ENCODE results near the gene VMAC. TPM values are rescaled to one million over a fixed set of nuclear protein-coding genes. Genes with fewer than 3 reads are reported as not detected.
"Not testable (repeated sequence)": the region's sequence is repeated elsewhere in the genome, so short reads cannot be mapped to it uniquely, and the experiment has no call there.

Gene VMAC
- total RNA-seq, 1 donor from 2014 or later = 4.3 TPM

- Histone ChIP-seq H3K36me3 (ENCODE audit: control insufficient read depth, insufficient read depth, low read length) (no peaks in the 10 kb centered on the region), H3K4me3 (ENCODE audit: low read depth, low read length) (no peak overlapping the region), H3K27me3 (ENCODE audit: control insufficient read depth, insufficient read depth, low read length) (peaks cover 7% of the 10 kb centered on the region)
- TF ChIP-seq CTCF (IDR thresholded peaks at IDR 0.05; ENCODE audit: insufficient read depth, low read length, poor library complexity, severe bottlenecking) = peak; percentile 10
- DNase-seq (ENCODE audit: low read depth) = no peak
Measured at GRCh38 chr19:5864725-5865486, 39.8 kb upstream of the VMAC start.

GRCh38 chr19:5865772-5866171 is 38.9 kb upstream of the VMAC start:
- H3K36me3 ChIP-seq (ENCODE audit: control insufficient read depth, insufficient read depth, low read length) = no peaks in the 10 kb centered on the region
- DNase-seq (ENCODE audit: low read depth) = no peak
- TF ChIP-seq CTCF (IDR thresholded peaks at IDR 0.05; ENCODE audit: insufficient read depth, low read length, poor library complexity, severe bottlenecking) = no peak
- no peak overlapping the region for H3K4me3 ChIP-seq (ENCODE audit: low read depth, low read length)
- peaks cover 7% of the 10 kb centered on the region for H3K27me3 ChIP-seq (ENCODE audit: control insufficient read depth, insufficient read depth, low read length)

GRCh38 chr19:5867201-5868136 is 37.2 kb upstream of the VMAC start:
- no peak for DNase-seq (ENCODE audit: low read depth)
- TF ChIP-seq CTCF (IDR thresholded peaks at IDR 0.05; ENCODE audit: insufficient read depth, low read length, poor library complexity, severe bottlenecking) = no peak
- Histone ChIP-seq H3K36me3 (ENCODE audit: control insufficient read depth, insufficient read depth, low read length) (no peaks in the 10 kb centered on the region), H3K27me3 (ENCODE audit: control insufficient read depth, insufficient read depth, low read length) (peaks cover 7% of the 10 kb centered on the region), H3K4me3 (ENCODE audit: low read depth, low read length) (no peak overlapping the region)

- no peaks in the 10 kb centered on the region for H3K36me3 ChIP-seq (ENCODE audit: control insufficient read depth, insufficient read depth, low read length)
- no peak overlapping the region for H3K4me3 ChIP-seq (ENCODE audit: low read depth, low read length)
- peaks cover 2% of the 10 kb centered on the region for H3K27me3 ChIP-seq (ENCODE audit: control insufficient read depth, insufficient read depth, low read length)
- TF ChIP-seq CTCF (IDR thresholded peaks at IDR 0.05; ENCODE audit: insufficient read depth, low read length, poor library complexity, severe bottlenecking) = no peak
- DNase-seq (ENCODE audit: low read depth) = no peak
Measured at GRCh38 chr19:5870986-5871394, 33.7 kb upstream of the VMAC start.

- no peak overlapping the region for H3K4me3 ChIP-seq (ENCODE audit: low read depth, low read length)
- DNase-seq (ENCODE audit: low read depth) = no peak
- H3K27me3 ChIP-seq (ENCODE audit: control insufficient read depth, insufficient read depth, low read length) = no peaks in the 10 kb centered on the region
- TF ChIP-seq CTCF (IDR thresholded peaks at IDR 0.05; ENCODE audit: insufficient read depth, low read length, poor library complexity, severe bottlenecking) = no peak
- no peaks in the 10 kb centered on the region for H3K36me3 ChIP-seq (ENCODE audit: control insufficient read depth, insufficient read depth, low read length)
Measured at GRCh38 chr19:5873617-5874199, 31.0 kb upstream of the VMAC start.

- H3K27me3 ChIP-seq (ENCODE audit: control insufficient read depth, insufficient read depth, low read length); H3K36me3 ChIP-seq (ENCODE audit: control insufficient read depth, insufficient read depth, low read length); DNase-seq (ENCODE audit: low read depth); H3K4me3 ChIP-seq (ENCODE audit: low read depth, low read length): not testable (repeated sequence)
Measured at GRCh38 chr19:5874496-5874895, 30.2 kb upstream of the VMAC start.
